HG03175 (cell line): ENCODE results near the gene C11orf91.
A peak's percentile ranks its signal among the peaks of the same experiment; 100 is the strongest.
"Not testable (repeated sequence)": the region's sequence is repeated elsewhere in the genome, so short reads cannot be mapped to it uniquely, and the experiment has no call there.

ENCODE experiments used
- ATAC-seq: cut with Tn5 transposase; IDR thresholded peaks from one replicate; pipeline ENCODE4 v1.9.1; 2021; ENCODE audit warnings: mild to moderate bottlenecking, moderate library complexity; ENCODE audit not compliant: unreplicated experiment

Gene C11orf91

DNA sequence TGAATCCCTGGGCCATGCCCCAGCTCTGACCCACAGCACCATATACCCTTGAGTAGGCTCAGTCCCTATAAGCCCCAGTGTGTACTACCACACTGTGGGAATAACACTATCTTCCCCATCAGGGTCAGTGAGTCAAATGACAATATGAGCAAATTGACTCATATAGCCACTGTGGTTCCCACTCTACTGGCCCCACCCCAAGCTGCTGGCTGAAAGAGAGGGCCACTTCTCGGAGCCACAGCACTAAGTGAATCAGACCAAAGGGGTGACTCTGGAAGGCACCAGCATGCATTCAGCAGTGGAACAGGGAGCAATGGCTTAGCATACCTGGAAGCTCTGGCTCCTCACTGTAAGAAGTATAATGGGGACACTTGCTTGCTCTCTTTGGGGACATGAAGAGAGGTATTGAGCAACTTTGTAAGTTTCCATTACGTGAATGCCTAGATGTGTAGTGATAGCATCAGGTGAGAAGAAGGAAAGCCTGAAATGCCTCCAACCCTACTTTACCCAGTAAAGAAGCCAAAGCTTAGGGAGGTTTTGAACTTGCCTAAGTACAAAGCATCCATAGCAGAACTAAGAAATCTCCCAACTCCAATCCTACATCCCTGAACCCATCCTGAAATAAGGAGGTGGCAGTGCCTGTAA lies 22.1 kb upstream of the C11orf91 start:
- peak; percentile 72 for ATAC-seq

DNA sequence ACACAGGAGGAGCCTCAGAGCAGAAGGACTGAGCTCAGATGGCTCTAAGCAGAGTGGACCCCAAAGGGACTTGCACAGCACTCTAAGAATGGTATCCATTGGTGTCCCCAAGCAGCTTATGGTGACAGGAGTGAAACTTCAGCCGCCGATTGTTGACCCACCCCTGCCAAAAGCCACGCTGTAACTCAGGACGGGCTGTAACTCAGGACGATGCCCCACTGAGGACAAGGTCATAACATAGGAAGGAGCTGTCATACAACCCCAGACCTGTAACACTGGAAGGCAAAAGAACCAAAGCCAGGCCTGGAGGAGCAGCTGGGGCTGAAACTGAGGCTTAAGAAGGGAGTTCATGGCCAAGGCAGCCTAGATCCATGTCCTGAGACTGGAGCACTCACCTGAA lies 21.4 kb upstream of the C11orf91 start:
- ATAC-seq, result no peak

DNA sequence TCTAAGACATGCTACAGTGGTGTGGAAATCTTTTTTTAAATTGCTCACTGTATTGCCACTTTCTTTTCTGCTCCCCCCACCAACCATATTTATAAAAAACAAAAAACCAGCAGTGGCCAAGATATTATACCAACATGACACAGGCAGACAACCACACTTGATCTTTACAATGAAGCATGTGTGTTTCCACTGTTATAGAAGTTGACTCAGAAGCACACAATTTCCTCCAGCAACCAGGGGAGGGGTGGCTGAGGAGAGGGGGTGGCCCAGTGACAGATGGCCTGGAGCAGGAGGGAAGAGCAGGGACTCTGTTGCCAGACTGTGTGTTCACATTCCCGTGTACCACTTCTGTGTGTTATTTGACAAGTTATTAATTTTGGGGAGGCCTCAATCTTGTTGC lies 20.8 kb upstream of the C11orf91 start:
- ATAC-seq, result no peak

DNA sequence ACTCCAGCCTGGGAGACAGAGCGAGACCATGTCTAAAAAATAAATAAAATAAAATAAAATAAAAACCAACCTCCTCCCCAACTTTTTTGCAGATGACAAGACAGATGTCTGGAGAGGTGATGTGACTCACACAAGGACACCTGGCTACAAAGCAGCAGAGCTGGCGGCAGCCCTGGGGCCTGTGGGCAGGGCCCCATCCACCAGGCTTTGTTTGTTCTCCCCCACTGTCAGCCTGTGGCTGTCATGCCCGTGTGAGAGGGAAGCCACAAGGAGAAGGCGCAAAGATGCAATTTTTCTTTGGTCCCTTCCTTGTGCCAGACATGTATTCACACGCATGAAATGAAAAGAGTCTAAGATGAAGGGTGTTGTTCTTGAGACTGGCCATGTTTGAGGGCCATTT lies 19.0 kb upstream of the C11orf91 start:
- no peak for ATAC-seq

DNA sequence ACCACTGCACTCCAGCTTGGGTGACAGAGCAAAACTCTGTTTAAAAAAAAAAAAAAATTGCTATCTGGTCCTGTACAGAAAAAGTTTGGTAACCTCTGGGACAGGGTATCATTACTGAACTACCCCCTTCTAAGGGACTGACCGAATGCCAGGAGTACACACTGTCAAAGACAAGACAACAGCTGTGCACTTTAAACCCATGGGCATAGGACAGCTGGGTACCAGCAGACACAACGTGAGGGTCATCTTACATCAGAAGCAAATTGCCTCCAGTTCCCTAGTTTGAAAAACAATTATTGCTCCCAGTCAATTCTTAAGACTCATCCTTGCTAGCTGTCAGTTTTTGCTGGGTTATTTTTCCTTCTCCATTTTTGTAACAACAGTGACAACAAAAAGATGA lies 17.8 kb upstream of the C11orf91 start:
- ATAC-seq, result no peak

DNA sequence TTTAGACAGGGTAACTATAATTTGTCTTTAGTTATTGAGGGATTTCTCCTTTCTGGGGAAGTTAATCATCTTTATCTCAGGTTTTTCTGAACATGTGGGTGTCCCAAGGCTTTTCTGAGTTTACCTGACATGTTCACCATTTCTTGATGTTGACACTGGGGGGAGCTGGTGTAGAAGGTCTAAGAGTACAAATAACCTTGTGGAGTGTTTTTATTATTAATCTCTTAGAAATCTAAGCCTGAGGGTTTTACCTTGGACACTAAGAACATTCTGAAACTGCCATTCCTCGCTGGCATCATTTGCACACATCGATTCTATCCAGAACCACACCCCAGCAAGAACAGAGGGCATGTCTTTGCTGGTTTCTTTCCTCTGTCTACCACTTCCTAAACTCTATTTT lies 15.6 kb upstream of the C11orf91 start:
- ATAC-seq, result no peak

DNA sequence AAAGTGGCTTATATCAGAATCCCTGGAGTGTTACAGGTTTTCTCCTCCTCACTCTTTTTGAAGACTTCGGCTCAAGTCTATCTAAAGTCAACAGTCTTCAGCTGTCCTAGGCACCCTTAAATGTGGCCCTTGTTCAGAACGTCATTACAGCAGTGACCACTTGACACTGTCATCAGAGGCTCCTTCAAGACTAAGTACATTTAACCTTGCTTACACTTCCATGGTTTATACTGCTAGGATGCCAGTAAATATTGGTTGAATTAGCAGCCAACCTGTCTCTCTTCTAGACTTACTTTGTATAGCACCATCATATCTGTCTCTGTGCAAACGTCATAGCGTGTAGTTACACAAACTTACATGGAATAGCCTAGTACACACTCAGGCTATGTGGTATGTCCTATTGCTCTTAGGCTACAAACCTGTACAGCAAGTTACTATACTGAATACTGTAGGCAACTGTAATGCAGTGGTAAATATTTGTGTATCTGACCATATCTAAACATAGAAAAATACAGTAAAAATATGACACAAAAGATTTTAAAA lies 13.3 kb upstream of the C11orf91 start:
- ATAC-seq, result no peak

DNA sequence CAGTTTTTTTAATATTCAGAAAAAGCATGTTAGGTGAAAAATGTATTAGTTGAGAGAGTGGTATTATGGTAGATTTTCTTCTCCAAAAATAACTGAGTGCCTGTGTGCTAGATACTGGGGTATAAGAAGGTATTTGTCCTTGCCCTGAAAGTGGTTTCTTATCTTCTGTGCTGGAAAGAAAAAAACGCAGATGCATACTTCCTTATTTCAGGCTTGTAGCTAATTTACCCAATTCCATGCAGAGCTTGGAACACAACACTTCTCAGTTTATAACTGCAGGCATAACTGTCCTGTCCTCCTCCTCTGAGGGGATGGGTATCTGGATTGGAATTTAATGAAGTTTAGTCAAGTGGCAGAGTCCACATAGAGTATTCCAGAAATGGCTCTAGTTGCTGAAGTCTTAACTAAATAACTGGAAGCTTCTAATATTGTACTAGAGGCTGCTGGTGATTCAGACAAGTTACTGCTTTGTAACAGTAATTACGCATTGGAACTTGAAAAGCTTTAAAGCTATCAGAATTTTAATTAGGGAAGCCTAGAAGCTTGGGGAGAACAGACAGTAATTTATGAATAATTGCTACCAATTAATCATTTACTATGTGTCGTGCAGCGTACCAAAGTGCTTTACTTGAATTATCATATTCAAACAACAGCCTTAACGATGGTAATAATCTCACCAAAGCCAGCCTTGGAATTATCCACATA lies 12.7 kb upstream of the C11orf91 start:
- no peak for ATAC-seq

DNA sequence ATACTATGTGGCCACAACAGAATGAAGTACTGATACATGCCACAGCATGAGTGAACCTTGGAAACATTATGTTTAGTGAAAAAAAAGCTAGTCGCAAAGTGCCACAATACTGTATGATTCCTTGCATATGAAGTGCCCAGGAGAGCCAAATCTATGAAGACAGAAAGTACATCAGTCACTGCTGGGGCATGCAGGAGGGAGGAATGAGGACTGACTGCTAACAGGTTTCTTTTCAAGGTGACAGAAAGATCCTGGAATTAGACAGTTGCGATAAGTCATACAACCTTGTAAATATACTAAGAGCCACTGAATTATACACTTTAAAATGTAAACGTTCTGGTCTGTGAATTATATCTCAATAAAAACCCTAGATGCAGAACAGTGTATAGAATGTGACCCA lies 11.8 kb upstream of the C11orf91 start:
- no peak for ATAC-seq

DNA sequence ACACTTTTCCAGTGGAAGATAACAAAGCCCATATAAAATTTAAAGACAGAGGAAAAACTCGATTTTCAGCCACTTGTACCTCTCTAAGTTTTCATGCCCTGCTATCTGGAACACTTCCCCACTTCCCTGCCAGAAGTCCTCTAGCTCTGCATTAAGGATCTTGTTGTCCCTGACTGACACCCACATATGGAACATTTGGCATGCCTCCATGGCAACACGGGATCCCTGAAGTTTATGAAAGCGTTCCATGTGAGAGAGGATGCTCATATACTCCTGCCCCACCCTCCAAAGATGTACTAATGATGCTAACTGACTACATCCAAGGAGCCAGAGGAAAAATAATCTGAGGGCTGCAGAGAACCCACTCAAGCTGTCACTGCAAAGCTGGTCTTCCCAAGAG lies 8.8 kb upstream of the C11orf91 start:
- ATAC-seq, result no peak

DNA sequence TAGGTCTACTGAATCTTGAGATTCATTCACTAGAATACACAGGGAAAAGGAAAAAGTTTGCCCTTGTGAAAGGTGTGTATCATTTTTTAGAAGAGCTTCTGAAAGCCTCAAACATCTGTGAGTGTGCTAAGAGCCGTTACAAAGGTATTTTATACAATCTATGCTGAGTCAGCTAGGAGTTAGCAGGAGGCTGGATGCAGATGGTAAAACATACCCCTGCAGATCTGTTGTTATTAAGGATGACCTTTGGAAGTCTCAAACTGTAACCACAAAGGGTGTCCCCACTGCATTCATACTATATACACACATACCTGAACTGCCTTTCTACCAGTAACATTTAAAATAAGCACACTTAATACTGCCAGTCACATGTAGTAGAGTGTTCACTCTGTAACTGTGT lies 8.4 kb upstream of the C11orf91 start:
- no peak for ATAC-seq

DNA sequence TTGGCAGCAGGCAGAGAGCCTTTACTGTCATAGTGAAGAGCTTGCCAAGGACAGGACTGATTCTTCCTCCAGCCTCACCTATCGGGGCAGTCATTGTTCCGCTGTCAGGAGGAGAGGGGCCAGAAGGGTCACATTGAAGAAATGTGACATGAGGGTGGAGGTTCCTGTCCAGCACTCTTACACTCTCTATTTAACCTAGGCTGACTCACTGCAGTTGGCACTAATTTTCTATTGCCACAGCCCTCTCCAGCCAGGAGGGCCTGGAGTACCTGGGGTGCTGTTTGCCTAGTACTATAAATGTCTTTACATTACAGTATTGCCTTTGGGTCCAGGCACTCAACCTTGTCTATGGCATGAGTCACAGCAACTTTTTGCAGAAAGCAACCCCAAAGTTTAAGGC lies 7.2 kb upstream of the C11orf91 start:
- ATAC-seq, result not testable (repeated sequence)

DNA sequence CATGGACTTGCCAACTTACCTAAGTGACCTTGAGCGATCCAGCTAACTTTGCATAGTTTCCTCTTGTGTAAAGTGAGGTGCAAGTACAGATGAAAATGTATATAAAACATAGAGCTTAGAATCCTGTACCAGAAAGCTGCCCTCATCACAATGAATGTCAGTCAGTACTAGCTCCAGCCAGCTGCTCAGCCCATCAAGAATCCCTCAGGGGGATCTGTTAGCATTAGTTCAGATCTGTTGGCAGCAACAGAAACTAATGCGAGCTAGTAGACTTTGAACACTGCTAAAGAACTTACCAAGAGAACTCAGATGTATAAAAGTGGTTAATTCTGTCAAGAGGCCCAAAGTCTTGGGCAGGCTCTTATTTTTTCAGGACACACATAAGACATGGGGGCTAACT lies 6.3 kb upstream of the C11orf91 start:
- no peak for ATAC-seq

DNA sequence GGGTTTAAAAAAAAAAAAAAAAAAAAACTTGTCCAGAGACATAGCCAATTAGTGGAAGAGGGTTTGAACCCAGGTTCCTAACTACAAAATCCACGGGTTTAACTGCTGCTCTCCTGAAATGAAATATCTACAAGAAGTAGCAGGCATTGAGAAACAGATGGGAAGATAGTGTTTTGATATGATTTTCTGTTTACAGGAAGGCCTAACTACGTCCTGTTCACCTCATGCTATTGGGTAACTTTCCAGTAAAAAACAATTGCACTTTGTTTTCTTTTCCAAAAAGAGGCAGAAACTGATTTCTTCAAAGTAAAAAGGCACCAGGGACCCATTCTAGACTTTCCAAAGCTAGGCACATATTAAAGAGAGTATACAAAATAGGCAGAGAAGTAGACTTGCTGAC lies 5.9 kb upstream of the C11orf91 start:
- no peak for ATAC-seq

DNA sequence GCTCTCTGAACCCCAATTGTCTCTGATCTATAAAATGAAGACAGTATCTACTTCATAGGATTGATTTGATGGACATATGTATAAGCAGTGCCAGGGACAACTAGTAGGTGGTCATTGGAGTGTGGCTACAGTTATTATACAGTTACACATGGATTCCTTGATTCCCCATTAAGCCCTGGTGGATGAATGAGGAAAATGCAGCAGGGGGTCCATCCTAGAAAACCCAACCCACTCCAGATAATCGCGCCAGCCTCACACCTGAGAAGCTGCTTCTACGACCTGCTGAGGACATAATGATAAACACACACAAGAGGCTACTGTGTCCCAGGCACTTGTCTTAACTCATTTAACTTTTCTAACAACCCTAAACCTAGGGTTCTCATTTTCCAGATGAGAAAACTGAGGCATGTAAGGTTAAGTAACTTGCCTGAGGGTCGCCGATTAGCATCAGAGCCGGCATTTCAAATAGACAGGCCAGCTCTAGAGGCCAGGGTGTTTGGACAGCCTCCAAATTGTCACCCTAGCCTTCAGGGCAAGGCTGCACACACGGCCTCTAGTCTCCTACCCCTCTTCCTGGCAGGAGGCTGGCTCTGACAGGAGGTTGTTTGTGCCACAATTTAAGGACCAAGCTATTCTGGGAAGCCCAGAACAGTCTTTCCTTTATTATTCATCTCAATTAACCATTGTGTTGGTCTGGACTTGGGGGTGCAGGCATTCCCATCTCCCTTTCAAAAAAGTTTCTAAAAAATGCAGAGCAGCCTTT lies 3.8 kb upstream of the C11orf91 start:
- ATAC-seq, result no peak

DNA sequence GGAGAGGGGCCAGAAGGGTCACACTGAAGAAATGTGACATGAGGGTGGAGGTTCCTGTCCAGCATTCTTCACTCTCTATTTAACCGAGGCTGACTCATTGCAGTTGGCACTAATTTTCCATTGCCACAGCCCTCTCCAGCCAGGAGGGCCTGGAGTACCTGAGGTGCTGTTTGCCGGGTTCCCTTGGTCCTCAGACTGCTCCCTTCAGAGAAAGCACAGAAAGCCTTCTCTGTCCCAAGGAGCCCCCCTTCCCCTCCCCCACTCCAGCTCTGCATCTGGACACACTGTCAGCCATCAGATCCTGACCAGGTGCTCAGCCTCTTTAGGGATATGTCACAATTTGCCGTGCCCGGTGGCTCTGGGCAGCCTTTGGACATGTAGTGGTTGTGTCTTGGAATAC lies 3.2 kb upstream of the C11orf91 start:
- no peak for ATAC-seq

DNA sequence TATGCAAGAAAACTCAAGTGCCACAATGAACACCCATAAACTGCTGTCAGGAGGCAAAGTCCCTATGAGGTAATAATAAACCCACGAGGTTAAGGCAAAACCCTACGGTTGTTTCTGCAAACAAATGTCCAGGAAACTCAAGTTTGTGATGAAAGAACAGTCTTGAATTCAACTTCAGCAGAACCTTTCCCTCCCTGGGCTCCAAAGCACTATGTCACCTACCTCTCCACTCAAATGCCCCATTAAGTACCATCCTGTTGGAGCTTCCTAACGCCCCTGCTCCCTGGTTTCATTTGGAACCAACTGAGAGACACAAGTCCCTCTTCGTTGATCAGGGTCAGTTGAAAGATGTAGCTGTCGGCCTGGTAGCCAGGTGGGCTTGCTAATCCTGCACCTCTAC lies 2.6 kb upstream of the C11orf91 start:
- ATAC-seq, result no peak

DNA sequence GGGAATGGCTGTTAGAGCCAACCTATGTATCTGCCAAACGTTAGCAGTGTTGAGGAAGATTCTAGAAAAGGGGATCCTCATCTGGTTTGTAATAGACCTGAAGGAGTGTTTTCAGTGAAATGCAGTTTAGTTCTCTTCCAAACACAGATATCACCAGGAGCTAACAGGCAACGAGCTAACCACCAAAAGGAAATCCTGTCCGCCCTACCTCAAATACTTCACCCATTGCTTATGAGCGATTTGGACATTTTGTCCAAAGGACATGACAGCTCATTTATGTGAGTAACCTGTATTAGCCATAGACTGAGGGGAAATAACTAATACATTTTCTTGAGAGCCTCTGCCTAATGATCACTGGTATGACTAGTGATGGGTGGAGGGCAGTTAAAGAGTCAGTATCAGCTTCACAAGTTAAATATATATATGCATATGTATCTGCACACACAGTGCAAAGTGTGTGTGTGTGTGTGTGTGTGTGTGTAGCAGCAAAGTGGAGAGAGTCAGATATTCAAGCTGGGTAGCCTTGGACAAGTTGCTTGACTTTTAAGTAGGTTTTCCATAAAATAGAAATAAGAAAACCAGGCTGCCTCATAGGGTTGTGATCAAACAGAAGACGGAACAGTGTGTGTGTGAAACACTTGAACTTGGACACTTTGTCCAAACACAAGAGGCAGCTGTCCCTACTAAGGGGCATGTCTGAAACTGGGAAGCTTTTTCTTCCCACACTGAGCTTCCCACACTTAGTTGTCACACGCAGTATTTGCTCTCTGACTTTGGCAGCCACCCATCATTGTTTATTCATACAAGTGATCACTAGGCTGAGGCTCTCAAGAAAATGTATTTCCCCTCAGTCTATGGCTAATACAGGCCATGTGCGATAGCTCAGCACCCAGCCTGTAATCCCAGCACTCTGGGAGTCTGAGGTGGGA lies 940 bp upstream of the C11orf91 start:
- ATAC-seq, result no peak

DNA sequence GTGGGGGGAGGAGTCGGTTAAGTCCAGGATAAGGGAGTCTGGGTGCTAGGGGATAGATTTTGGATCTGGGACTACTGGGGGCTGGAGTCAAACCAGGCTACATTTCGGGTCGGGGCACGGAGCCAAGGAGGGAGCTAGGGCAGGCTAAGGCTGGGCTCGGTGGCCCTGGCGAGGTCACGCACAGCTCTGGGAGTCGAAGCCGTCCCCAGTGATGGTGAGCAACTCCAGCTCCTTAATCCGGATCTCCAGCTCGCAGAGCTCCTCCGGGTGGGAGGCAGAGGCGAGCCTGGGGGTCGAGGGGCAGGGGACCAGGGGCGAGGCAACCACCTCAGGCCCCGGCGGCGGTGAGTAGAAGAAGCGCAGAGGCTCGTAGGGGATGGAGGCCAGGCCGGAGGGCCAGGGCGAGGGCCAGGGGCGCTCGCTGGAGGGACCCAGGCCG lies 544 bp downstream of the C11orf91 start:
- no peak for ATAC-seq

DNA sequence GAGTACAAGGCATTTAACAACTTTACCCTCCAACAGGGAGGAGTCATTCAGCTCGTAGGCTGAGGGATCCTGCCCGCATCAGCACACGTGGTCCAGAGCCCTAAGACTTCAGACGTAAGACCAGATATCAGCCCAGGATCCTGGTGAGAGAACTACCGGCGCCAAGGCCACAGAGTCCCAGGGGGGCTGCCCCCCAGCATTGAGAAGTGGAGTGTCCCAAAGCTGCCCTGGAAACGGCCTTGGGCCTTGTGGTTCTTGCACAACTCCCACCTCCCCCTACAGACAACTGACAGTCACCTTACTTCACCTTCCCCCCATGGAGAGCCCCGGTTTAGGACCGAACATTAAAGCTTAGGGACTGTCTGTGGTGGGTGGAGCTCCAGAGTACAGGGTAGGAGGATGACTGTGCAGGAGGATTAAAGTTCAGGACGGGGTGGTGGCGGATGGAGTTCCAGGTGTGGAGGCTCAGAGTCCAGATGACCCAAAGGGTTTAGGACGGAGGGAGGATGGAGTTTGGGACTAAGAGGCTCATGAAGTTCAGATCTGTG lies 1.0 kb downstream of the C11orf91 start:
- ATAC-seq, result no peak
